HepG2 (cell line): ENCODE results near the gene PRSS48. TPM values are rescaled to one million over a fixed set of nuclear protein-coding genes. Genes with fewer than 3 reads are reported as not detected.

Experiments used
- CHD4 ChIP-seq: fragments of 200-600 bp; sonication (generic); IDR thresholded peaks from 2 replicates; pipeline ENCODE4 v1.7.0; 2017; ENCODE audit warnings: mild to moderate bottlenecking, low read length, borderline replicate concordance
- ELF3 ChIP-seq: IDR thresholded peaks from 2 replicates; pipeline ENCODE4 v1.6.1; 2016; ENCODE audit warnings: missing genetic modification reagents, missing compliant biosample characterization
- GATA4 ChIP-seq: sonication (generic); IDR thresholded peaks from 2 replicates; pipeline ENCODE4 v1.6.1; 2016; ENCODE audit warnings: antibody characterized with exemption, low read depth, borderline replicate concordance
- GLMP ChIP-seq: sonication (generic); formaldehyde crosslinking; IDR thresholded peaks from 2 replicates; pipeline ENCODE4 v1.9.0; 2021; ENCODE audit warnings: missing genetic modification reagents, mild to moderate bottlenecking, borderline replicate concordance
- MLXIP ChIP-seq: sonication (generic); formaldehyde crosslinking; IDR thresholded peaks from 2 replicates; pipeline ENCODE4 v1.9.0; 2021; ENCODE audit warnings: missing genetic modification reagents, borderline replicate concordance
- RNF219 ChIP-seq: sonication (generic); formaldehyde crosslinking; IDR thresholded peaks from 2 replicates; pipeline ENCODE4 v1.5.0; 2020; ENCODE audit warnings: mild to moderate bottlenecking, missing genetic modification reagents
- SCMH1 ChIP-seq: sonication (generic); formaldehyde crosslinking; IDR thresholded peaks from 2 replicates; pipeline ENCODE4 v1.9.0; 2021; ENCODE audit warnings: missing genetic modification reagents, mild to moderate bottlenecking, borderline replicate concordance
- TCF7L2 ChIP-seq: IDR thresholded peaks from 2 replicates; pipeline ENCODE4 v1.6.1; 2011; ENCODE audit warnings: mild to moderate bottlenecking, low read depth, low read length, moderate library complexity
- ZFX ChIP-seq: sonication (generic); formaldehyde crosslinking; IDR thresholded peaks from 2 replicates; pipeline ENCODE4 v1.4.0; 2020; ENCODE audit warnings: mild to moderate bottlenecking, low read depth, missing genetic modification reagents, moderate library complexity
- ZNF121 ChIP-seq: sonication (generic); formaldehyde crosslinking; IDR thresholded peaks from 2 replicates; pipeline ENCODE4 v1.5.0; 2020; ENCODE audit warnings: mild to moderate bottlenecking, missing genetic modification reagents
- ZNF18 ChIP-seq: sonication (generic); formaldehyde crosslinking; IDR thresholded peaks from 2 replicates; pipeline ENCODE4 v1.8.0; 2022; ENCODE audit warnings: mild to moderate bottlenecking, missing genetic modification reagents; ENCODE audit not compliant: insufficient replicate concordance
- ZNF24 ChIP-seq: fragments of 450-650 bp; IDR thresholded peaks from 2 replicates; pipeline ENCODE4 v1.6.1; 2017; ENCODE audit warnings: antibody characterized with exemption, mild to moderate bottlenecking
- ZNF598 ChIP-seq: sonication (generic); formaldehyde crosslinking; IDR thresholded peaks from 2 replicates; pipeline ENCODE4 v1.5.1; 2020; ENCODE audit warnings: mild to moderate bottlenecking, missing genetic modification reagents, borderline replicate concordance
- ZNF609 ChIP-seq: sonication (generic); formaldehyde crosslinking; IDR thresholded peaks from 2 replicates; pipeline ENCODE4 v1.4.0; 2020; ENCODE audit warnings: mild to moderate bottlenecking, missing genetic modification reagents, borderline replicate concordance
- ZNF674 ChIP-seq: sonication (generic); formaldehyde crosslinking; IDR thresholded peaks from 2 replicates; pipeline ENCODE4 v1.5.0; 2020; ENCODE audit warnings: low read depth, mild to moderate bottlenecking, missing genetic modification reagents
- ZNF737 ChIP-seq: sonication (generic); formaldehyde crosslinking; IDR thresholded peaks from 2 replicates; pipeline ENCODE4 v1.5.0; 2020; ENCODE audit warnings: missing genetic modification reagents, mild to moderate bottlenecking, borderline replicate concordance
- ZSCAN29 ChIP-seq: sonication (generic); formaldehyde crosslinking; conservative IDR thresholded peaks from 2 replicates; pipeline ENCODE4 v1.4.0; 2020; ENCODE audit warnings: mild to moderate bottlenecking, missing genetic modification reagents
- polyA plus RNA-seq, 8 experiments: library from polyadenylated mRNA; depleted of rRNA in 3 of 8; stranded (reverse) in 7 of 8; unstranded in 1 of 8; fragments of >200 nt; fragmentation: Illumina TruSeq in 4 of 8; extraction: Trizol in 4 of 8; gene quantifications; 2 replicates each; pipeline versions ENCODE4 v1.2.1 to v1.2.3, GENCODE V29; 2011 to 2016; ENCODE audit warnings: low read depth in 4 of 8, missing spikeins in 1 of 8, mixed read lengths in 1 of 8; ENCODE audit not compliant: insufficient read depth in 1 of 8
- total RNA-seq, 5 experiments: library from RNA; depleted of rRNA; stranded (reverse); fragments of >200 nt; fragmentation: Illumina TruSeq; extraction: Trizol; gene quantifications; 2 replicates each; pipeline ENCODE4 v1.2.3, GENCODE V29; 2016; ENCODE audit warnings: low read depth in 1 of 5

Gene PRSS48
- total and polyA plus RNA-seq, 2 of the 13 experiments (the other 11 are each of a cell fraction or from before 2014, with no cell fraction given) = not detected

- no peak for TF ChIP-seq SCMH1 (CRISPR knock-in tag)
- peak; percentile 73 for TF ChIP-seq MLXIP
- TF ChIP-seq ZFX = peak; percentile 62
- TF ChIP-seq RNF219 (CRISPR knock-in tag) = no peak; the same call in 1 of the 2 replicates
- TF ChIP-seq ELF3 (CRISPR knock-in tag) = no peak; the same call in none of the 2 replicates
- TF ChIP-seq ZNF121 (CRISPR knock-in tag) = 0 out of 2 replicates have a peak, but pooled peaks have one; percentile 35
- TF ChIP-seq GATA4 = no peak
- TF ChIP-seq ZNF24 = no peak
- peak; percentile 64 for TF ChIP-seq ZNF18 (CRISPR knock-in tag)
- no peak for TF ChIP-seq TCF7L2
- TF ChIP-seq GLMP (CRISPR knock-in tag) = no peak
- TF ChIP-seq ZNF737 (CRISPR knock-in tag) = no peak
- TF ChIP-seq ZNF598 = no peak
- no peak for TF ChIP-seq ZSCAN29 (CRISPR knock-in tag)
- TF ChIP-seq ZNF674 = no peak
- peak; percentile 91; the same call in 1 of the 2 replicates for TF ChIP-seq ZNF609 (CRISPR knock-in tag)
- no peak for TF ChIP-seq CHD4
These were observed 47.8 kb downstream of the PRSS48 start (continued) for GRCh38 chr4:151324752-151325110.
